Measurements from ENCODE around the gene ATP10A. TPM values are rescaled to one million over a fixed set of nuclear protein-coding genes. Genes with fewer than 3 reads are reported as not detected.

The ATP10A gene
- total RNA-seq, 4 donors from 2014 or later = 1.6 to 8.2 (median 3.7) TPM

DNA sequence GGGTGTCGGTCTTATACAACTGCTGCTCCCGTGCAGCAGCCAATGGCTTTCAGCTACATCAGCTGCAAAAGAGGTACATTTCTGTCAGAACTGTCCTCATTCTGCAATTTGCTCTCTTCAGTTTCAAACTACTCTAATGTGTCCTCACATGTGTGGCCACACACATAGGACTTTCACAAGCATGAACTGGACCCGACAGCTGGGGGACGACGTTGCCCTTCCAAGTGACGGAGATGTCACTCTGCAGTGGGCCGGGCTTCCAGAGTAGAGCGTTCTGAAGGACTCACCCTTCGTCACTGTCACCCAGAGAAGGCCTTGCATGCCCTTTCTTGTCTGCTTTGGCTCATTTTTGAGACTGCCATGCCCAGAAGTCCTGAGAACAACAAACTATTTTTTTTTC is 189.8 kb downstream of the ATP10A start:
- intact Hi-C loops (cut with DNase I; ENCODE audit: low total_unique reads) = no loop called here
- TF ChIP-seq POLR2A (IDR thresholded peaks at IDR 0.05) = no peak
- TF ChIP-seq, protein P1, sequence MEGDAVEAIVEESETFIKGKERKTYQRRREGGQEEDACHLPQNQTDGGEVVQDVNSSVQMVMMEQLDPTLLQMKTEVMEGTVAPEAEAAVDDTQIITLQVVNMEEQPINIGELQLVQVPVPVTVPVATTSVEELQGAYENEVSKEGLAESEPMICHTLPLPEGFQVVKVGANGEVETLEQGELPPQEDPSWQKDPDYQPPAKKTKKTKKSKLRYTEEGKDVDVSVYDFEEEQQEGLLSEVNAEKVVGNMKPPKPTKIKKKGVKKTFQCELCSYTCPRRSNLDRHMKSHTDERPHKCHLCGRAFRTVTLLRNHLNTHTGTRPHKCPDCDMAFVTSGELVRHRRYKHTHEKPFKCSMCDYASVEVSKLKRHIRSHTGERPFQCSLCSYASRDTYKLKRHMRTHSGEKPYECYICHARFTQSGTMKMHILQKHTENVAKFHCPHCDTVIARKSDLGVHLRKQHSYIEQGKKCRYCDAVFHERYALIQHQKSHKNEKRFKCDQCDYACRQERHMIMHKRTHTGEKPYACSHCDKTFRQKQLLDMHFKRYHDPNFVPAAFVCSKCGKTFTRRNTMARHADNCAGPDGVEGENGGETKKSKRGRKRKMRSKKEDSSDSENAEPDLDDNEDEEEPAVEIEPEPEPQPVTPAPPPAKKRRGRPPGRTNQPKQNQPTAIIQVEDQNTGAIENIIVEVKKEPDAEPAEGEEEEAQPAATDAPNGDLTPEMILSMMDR (IDR thresholded peaks at IDR 0.05) = no peak
- no peak overlapping the region for H3K4me3 ChIP-seq (ENCODE audit: low read depth, poor library complexity, severe bottlenecking)
- 43 to 58% methylated on average over 9 of the region's 9 CpGs for WGBS, 2 donors
- no peak for DNase-seq (ENCODE audit: low spot score in 2 of 2)

DNA sequence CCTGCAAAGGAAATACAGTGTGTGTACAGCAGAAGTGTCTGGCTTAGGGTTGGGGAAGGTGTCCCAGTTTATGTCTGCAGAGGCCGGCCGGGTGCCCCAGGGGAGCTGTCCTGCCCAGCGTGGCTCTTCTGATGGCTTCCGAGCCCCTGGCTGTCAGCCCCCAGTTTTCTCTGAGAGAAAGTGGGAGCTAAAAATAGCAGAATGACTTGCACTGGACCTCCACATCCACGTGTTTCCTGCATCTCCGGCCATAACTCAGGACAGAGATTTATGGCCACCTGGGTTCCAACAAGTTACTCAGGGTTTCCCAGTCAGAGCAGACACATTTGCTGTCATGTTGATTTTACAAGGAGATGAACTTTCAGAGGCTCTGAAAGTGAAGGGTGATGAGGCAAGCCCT is 192.0 kb downstream of the ATP10A start:
- DNase-seq (ENCODE audit: low spot score in 2 of 2) = no peak
- intact Hi-C loops (cut with DNase I; ENCODE audit: low total_unique reads) = no loop called here
- 3 to 9% methylated on average over 6 of the region's 6 CpGs for WGBS, 2 donors
- no peak overlapping the region for H3K4me3 ChIP-seq (ENCODE audit: low read depth, poor library complexity, severe bottlenecking)
- no peak for TF ChIP-seq POLR2A (IDR thresholded peaks at IDR 0.05)
- TF ChIP-seq, protein P1 (IDR thresholded peaks at IDR 0.05) = no peak

DNA sequence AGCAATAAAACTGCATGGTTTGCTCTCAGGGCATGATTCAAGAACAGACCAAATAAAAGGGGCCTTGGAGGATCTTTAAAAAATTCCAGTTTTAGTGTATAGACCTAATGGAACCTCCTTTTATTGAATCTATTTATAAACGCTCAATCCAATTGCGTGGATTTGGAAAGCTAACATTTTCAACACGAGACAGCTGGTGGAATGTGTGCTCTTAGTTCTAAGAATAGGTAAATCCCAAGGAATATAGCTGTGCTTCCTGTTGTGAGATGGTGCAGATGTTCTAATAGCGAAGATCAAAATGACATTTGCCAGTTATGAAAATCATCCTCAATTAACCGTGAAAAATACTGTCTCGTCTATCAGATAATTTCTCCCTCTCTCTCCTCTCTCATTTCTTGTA is 192.5 kb downstream of the ATP10A start:
- intact Hi-C loops (cut with DNase I; ENCODE audit: low total_unique reads) = no loop called here
- no peak for DNase-seq (ENCODE audit: low spot score in 2 of 2)
- H3K4me3 ChIP-seq (ENCODE audit: low read depth, poor library complexity, severe bottlenecking) = no peak overlapping the region
- no peak for TF ChIP-seq POLR2A (IDR thresholded peaks at IDR 0.05)
- TF ChIP-seq, protein P1 (IDR thresholded peaks at IDR 0.05) = no peak
- WGBS, 2 donors = 3 to 8% methylated on average over 6 of the region's 6 CpGs

- intact Hi-C loops (cut with DNase I; ENCODE audit: low total_unique reads) = no loop called here
- DNase-seq (ENCODE audit: low spot score in 2 of 2) = peak in 1 of 2 donors; percentile 56
- H3K4me3 ChIP-seq (ENCODE audit: low read depth, poor library complexity, severe bottlenecking) = no peak overlapping the region
- 2 to 3% methylated on average over 15 of the region's 15 CpGs for WGBS, 2 donors
- TF ChIP-seq, protein P1 (IDR thresholded peaks at IDR 0.05) = no peak
- TF ChIP-seq POLR2A (IDR thresholded peaks at IDR 0.05) = no peak
Measured at GRCh38 chr15:25670025-25670554, 193.0 kb downstream of the ATP10A start.

DNA sequence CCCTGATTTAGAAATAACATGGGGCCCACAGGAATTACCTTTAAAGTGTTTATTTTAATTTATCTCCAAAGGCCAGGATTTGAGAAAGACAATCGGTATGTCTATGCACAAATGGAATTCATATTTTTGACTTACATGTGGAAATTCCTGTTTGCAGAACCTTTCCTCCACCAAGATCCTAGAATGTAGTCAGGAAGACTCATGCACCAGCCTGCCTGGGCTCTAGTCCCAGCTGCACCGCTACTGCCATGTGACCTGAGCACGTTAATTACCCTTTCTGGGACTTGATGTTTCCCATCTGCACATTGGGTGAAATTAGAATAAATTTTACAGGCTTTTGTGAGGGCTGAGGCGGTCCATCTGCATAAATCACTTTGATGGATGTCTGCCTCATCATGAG is 194.2 kb downstream of the ATP10A start:
- intact Hi-C loops (cut with DNase I; ENCODE audit: low total_unique reads) = no loop called here
- WGBS, 2 donors = 53 to 62% methylated on average over 4 of the region's 4 CpGs
- no peak for DNase-seq (ENCODE audit: low spot score in 2 of 2)
- TF ChIP-seq, protein P1 (IDR thresholded peaks at IDR 0.05) = no peak
- no peak for TF ChIP-seq POLR2A (IDR thresholded peaks at IDR 0.05)
- no peak overlapping the region for H3K4me3 ChIP-seq (ENCODE audit: low read depth, poor library complexity, severe bottlenecking)

DNA sequence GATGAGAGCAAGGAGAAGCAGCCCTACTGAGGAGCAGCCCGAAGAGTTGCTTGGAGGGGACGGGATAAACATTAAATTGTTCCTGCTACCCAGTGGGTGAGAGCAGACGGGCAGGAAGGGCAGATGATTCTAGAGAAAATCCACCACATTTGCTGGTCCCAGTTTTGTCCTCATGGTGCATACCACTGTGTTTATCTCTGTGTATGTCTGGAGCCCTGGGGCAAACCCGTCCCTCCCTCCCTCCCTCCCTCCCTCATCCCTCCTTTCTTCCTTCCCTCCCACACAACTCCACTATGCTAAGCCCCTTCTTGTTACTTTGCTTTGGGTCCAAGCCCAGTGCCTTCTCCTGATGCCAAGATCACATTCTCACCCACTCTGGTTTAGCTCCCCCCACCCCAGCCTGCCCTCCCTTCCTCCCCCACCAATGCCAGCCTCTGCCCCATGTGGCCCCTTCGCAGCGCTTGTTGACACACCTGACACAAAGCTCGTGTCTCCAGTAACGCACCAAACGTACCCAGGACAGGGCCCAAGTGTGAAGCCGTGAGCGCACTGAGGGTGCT is 194.8 kb downstream of the ATP10A start:
- DNase-seq (ENCODE audit: low spot score in 2 of 2) = no peak
- 73 to 85% methylated on average over 11 of the region's 11 CpGs for WGBS, 2 donors
- intact Hi-C loops (cut with DNase I; ENCODE audit: low total_unique reads) = no loop called here
- H3K4me3 ChIP-seq (ENCODE audit: low read depth, poor library complexity, severe bottlenecking) = no peak overlapping the region
- TF ChIP-seq, protein P1 (IDR thresholded peaks at IDR 0.05) = no peak
- no peak for TF ChIP-seq POLR2A (IDR thresholded peaks at IDR 0.05)
